ENCODE data around the gene DRAXIN. TPM values are rescaled to one million over a fixed set of nuclear protein-coding genes. Genes with fewer than 3 reads are reported as not detected.

The DRAXIN gene, protein sequence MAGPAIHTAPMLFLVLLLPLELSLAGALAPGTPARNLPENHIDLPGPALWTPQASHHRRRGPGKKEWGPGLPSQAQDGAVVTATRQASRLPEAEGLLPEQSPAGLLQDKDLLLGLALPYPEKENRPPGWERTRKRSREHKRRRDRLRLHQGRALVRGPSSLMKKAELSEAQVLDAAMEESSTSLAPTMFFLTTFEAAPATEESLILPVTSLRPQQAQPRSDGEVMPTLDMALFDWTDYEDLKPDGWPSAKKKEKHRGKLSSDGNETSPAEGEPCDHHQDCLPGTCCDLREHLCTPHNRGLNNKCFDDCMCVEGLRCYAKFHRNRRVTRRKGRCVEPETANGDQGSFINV
- polyA plus RNA-seq (ENCODE audit: insufficient read length) = 0.37 TPM

GRCh38 chr1:11691302-11691914 is at the start of gene DRAXIN:
TSS of gene DRAXIN (plus strand) at chr1:11691710. CDS start at chr1:11706259, 14,549 bp downstream.
- no peak for DNase-seq (ENCODE audit: low read depth)

GRCh38 chr1:11641776-11642305 is 49.7 kb upstream of the DRAXIN start:
- DNase-seq (ENCODE audit: low read depth) = no peak

DNA sequence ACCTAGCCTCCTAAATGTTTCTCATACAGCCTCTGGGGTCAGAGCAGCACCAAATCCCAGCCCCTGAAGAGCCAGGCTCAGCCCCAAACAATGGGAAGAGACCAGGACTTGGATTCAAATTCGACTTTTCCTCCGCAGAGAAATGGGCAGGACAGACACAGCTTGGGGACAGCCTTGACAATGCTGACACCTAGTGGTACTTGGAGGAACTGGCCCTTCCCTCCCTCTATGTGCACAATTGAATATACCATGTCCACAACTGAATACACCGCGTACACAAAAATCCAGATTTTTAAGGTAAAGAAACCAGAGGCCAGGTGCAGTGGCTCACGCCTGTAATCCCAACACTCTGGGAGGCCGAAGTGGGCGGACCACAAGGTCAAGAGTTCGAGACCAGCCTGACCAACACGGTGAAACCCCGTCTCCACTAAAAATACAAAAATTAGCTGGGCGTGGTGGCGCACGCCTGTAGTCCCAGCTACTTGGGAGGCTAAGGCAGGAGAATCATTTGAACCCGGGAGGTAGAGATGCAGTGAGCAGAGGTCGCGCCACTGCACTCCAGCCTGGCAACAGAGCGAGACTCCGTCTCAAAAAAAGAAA is 49.0 kb upstream of the DRAXIN start:
- peak; percentile 31 for DNase-seq (ENCODE audit: low read depth)

GRCh38 chr1:11643782-11644181 is 47.7 kb upstream of the DRAXIN start:
- DNase-seq (ENCODE audit: low read depth) = no peak

DNA sequence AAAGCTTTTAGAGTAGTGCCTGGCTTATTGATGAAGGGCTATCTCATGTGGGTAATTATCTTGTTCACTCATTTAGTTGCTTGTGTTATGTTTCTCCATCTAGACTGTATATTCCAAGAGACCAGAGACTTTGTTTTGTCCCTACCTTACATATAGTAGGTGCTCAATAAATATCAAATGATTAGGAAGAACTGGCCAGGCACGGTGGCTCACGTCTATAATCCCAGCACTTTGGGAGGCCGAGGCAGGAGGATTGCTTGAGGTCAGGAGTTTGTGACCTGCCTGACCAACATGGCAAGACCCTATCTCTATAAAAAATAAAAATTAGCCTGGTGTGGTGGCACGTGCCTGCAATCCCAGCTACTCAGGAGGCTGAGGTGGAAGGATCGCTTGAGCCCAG is 46.2 kb upstream of the DRAXIN start:
- DNase-seq (ENCODE audit: low read depth) = no peak

GRCh38 chr1:11645670-11646265 is 45.7 kb upstream of the DRAXIN start:
- DNase-seq (ENCODE audit: low read depth) = no peak

GRCh38 chr1:11646317-11646716 is 45.2 kb upstream of the DRAXIN start:
- DNase-seq (ENCODE audit: low read depth) = no peak

- no peak for DNase-seq (ENCODE audit: low read depth)
These were observed 44.2 kb upstream of the DRAXIN start for GRCh38 chr1:11647333-11647732.

GRCh38 chr1:11648039-11648438 is 43.5 kb upstream of the DRAXIN start:
- DNase-seq (ENCODE audit: low read depth) = no peak

DNA sequence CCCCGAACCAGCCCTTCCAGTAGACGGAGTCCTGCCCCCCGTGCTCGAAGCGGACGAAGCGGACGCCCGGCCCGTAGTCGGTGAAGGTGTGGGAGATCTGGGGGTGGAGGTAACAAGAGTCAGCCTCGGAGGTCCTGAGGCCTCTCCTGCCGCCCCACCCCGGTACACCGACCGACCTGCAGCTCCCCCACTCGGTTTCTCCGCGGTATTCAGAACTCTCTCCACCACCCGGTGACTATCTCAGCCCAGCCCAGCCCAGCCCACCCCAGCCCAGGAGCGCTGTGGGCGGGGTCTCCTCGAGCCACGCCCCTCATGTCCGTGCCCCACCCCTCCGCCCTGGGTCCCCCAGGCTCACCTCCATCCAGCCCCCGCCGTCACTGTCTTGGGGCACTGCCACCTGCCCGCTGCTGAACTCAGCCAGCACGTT is 42.8 kb upstream of the DRAXIN start:
- DNase-seq (ENCODE audit: low read depth) = no peak

GRCh38 chr1:11649237-11649623 is 42.3 kb upstream of the DRAXIN start:
- DNase-seq (ENCODE audit: low read depth) = no peak

- no peak for DNase-seq (ENCODE audit: low read depth)
These were observed 41.7 kb upstream of the DRAXIN start for GRCh38 chr1:11649624-11650330.

DNA sequence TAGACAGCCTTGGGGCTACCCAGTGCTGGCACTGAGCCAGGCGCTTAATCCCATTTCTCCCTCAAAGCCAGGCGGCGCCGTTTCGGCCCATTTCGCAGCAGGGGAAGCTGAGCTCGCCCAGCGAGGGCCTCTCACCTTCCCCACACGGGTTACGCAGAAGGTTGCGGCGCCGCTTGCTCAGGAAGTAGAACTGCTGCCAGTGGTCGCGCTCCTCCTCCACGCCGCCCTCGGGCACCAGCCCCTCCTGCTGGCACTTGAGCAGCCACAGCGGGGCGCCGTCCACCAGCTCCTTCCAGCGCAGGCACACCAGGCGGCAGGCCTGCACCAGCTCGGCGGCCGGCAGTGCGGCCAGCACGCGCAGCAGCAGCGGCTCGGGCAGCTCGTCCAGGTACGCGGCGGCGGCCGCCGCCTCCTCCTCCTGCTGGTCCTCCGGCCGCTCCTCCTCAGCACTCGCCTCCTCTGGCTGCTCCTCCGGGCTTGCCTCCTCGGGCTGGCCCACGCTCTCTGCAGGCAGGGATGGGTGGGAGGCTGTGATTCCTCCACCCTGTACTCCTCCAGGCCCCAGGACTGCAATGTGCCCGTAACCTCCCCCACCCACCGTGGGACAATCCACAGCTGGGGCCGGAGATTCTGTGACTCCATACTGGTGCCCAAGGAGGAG is 41.0 kb upstream of the DRAXIN start:
- DNase-seq (ENCODE audit: low read depth) = no peak

GRCh38 chr1:11651017-11651416 is 40.5 kb upstream of the DRAXIN start:
- no peak for DNase-seq (ENCODE audit: low read depth)

DNA sequence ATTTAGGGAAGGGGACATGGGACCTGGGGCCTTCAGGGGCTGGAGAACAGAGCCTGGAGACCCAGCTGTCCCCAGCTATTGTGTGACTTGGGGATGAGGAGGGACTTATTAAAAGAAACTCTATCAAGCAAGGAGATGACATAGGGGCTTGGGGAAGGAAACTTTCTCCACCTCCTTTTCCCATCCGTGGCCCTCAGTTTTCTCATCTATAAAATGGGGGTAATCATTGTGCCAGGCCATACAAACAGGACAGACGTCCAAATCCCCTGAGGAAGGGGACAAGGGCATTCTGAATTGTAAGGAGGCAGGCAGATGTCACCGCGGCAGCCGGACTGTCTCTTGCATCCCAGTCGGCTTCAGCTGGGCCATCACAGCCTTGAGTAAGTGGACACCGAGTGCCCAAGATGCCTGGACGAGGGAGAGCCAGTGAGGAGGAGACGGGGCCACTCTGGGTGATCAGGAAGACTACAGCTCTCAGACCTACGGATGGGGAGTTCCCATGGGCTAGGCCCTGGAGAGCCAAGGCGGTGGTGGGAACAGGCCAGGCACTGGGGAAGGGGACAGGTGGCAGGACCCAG is 39.2 kb upstream of the DRAXIN start:
- no peak for DNase-seq (ENCODE audit: low read depth)

GRCh38 chr1:11653101-11653860 is 38.2 kb upstream of the DRAXIN start:
- DNase-seq (ENCODE audit: low read depth) = no peak

- DNase-seq (ENCODE audit: low read depth) = no peak
These were observed 37.7 kb upstream of the DRAXIN start for GRCh38 chr1:11653861-11654136.

GRCh38 chr1:11654137-11654938 is 37.2 kb upstream of the DRAXIN start, which contains the start of the genes FBXO2 and FBXO44:
TSS of gene FBXO2 (minus strand) at chr1:11654429. CDS start at chr1:11654340, 89 bp downstream.
TSS of gene FBXO44 (plus strand) at chr1:11654877. CDS start at chr1:11655836, 959 bp downstream.
- DNase-seq (ENCODE audit: low read depth) = no peak
